HG03135 (cell line): ENCODE data around the gene HOXA5.

Experiments
- ATAC-seq: cut with Tn5 transposase; IDR thresholded peaks from one replicate; pipeline ENCODE4 v1.9.1; 2021; ENCODE audit warnings: mild to moderate bottlenecking, moderate library complexity; ENCODE audit not compliant: unreplicated experiment

The HOXA5 gene

GRCh38 chr7:27171637-27172314 is 28.3 kb upstream of the HOXA5 start:
- ATAC-seq: no peak

DNA sequence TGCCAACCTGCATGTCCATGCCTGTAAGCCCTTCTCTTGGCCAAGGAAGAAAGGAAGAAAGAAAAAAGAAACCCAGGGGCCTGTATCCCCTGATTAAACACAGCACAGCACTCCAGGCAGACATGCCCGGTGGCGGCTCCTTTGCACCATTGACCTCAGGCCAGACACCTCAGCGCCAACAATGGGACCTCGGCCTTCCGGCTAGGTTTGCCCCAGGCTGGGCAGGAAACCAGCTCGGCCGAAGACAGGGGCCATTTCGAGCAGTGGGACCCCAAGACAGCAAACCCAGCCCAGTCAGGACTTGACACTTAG is 27.8 kb upstream of the HOXA5 start:
- no peak for ATAC-seq

- no peak for ATAC-seq
Observed at GRCh38 chr7:27170426-27171324, 27.2 kb upstream of the HOXA5 start.

DNA sequence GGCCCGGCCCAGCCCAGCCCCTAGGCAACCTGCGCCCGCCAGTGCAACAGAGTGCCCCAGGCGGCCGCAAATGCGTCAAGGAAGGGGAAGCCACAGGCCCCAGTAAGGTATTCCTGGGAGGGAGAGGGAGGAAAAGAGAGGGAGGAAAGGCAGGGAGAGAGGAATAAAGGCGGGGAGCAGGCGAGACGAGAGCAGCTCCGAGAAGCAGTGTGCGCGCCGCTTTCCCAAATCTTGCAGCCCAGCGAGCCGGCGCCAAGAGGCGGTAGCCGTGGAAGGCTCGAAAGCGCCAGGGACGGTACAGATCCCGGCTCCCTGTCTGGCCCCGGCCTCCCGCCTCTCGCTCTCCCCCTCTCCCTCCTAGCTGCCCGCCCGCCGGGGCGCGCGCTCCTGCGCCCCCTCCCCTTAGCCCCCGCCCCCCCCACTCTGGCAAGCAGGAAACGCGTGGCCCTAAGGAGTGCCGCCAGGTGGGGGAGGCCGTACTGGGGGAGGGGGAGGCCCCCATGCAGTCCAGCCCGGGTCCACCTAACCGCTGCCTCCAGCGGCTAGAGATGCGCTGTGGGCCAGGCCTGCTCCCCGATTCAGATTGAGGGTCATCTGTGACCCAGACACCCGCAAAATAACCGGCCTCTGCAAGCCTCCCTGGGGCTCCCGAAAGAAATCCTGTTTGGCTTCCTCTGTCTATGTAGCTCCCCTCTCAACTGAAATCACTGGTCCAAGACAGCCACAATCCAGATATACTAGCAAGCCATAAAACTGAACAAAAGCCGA is 26.4 kb upstream of the HOXA5 start:
- no peak for ATAC-seq

GRCh38 chr7:27168265-27168947 is 24.9 kb upstream of the HOXA5 start:
- ATAC-seq: no peak

DNA sequence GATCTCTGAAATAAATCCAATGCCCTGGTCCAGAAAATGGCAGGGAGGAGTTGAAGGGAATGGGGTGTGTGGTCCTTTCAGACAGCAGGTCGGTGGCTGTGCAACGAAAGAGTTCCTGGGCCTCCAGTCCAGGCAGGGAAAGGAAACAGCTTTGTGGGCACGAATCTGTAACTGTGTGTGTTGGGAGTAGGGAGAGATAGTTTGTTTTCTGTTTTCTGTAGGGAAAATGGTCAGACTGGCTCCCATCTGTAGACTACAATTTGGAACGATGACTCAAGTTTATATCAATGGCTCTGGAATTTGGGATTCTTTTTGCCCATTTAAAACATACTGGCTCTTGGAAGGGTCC is 24.4 kb upstream of the HOXA5 start:
- ATAC-seq: no peak

- no peak for ATAC-seq
Observed at GRCh38 chr7:27166531-27167505, 23.3 kb upstream of the HOXA5 start.

DNA sequence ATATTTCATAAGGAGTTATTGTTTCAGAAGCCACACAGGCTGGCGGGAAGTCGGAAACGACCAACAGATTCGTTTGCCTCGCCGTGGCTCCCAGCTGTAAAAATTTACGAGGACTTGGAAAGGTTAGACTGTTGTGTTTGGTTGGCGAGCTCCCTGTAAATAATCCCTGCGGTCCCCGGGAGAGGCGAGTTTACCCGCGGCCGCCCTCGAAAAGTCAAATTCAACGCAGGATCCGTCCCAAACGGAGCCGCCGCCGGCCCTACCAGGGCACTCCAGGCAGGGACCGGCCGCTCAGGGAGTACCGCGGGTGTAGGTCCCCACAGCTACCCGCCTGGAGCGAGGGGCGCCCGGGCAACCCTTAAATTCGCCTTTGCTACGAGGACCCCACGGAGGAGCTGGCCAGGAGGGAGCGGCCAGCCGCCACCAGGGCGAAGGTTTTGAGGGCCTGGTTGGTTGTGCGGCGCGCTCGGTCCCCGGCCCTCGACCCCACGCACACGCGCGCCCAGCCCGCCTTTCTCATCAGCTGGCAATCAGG is 22.6 kb upstream of the HOXA5 start:
- no peak for ATAC-seq

DNA sequence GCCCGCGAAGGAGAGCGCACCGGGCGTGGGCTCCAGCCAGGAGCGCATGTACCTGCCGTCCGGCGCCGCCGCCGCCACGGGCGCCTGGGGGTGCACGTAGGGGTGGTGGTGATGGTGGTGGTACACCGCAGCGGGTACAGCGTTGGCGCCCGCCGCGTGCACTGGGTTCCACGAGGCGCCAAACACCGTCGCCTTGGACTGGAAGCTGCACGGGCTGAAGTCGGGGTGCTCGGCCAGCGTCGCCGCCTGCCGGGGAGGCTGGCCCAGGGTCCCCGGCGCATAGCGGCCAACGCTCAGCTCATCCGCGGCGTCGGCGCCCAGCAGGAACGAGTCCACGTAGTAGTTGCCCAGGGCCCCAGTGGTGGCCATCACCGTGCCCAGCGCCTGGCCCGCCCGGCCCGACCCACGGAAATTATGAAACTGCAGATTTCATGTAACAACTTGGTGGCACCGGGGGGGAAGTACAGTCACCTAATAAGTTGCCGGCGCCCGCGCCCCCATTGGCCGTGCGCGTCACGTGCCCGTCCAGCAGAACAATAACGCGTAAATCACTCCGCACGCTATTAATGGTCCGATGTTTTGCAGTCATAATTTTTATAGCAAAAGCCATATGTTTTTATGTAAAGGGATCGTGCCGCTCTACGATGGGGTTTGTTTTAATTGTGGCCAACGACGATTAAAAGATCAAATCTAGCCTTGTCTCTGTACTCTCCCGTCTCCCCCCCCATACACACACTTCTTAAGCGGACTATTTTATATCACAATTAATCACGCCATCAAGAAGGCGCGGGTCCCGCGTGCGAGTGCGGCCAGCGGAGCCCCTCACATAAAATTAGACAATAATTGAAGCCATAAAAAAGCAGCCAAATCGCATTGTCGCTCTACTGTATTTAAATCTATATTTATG is 21.9 kb upstream of the HOXA5 start, which contains the start of gene HOXA9:
TSS of gene HOXA9 (minus strand) at position 449 of the 907 bp plus-strand sequence. CDS start at position 369, 80 bp downstream.
- ATAC-seq: no peak

- no peak for ATAC-seq
Observed at GRCh38 chr7:27164367-27165088, 21.0 kb upstream of the HOXA5 start.

GRCh38 chr7:27164045-27164366 is 20.5 kb upstream of the HOXA5 start:
- no peak for ATAC-seq

DNA sequence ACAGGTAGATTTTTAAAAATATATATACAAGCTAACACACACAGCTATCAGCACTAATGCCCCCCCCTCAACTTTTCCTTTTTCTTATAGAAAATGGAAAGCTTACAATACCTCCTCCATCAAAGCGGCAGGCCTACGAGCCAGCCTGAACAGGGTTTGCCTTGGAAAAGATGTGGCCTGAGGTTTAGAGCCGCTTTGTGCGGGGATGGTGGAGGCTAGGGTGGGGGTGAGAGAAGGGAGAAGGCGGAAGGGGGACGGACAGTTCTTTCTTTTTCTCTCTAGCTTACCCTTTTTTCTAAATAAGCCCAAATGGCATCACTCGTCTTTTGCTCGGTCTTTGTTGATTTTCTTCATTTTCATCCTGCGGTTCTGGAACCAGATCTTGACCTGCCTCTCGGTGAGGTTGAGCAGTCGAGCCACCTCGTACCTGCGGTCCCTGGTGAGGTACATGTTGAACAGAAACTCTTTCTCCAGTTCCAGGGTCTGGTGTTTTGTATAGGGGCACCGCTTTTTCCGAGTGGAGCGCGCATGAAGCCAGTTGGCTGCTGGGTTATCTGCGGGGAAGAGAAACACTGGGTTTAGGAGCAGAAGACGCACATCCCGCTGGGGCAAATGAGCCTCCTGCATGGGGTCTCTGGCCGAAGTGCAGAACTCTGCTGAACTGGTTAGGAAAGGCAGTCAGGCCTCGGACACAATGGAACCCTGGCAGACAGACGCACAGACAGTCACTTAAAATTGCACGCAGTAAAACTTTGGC is 20.0 kb upstream of the HOXA5 start:
- no peak for ATAC-seq

DNA sequence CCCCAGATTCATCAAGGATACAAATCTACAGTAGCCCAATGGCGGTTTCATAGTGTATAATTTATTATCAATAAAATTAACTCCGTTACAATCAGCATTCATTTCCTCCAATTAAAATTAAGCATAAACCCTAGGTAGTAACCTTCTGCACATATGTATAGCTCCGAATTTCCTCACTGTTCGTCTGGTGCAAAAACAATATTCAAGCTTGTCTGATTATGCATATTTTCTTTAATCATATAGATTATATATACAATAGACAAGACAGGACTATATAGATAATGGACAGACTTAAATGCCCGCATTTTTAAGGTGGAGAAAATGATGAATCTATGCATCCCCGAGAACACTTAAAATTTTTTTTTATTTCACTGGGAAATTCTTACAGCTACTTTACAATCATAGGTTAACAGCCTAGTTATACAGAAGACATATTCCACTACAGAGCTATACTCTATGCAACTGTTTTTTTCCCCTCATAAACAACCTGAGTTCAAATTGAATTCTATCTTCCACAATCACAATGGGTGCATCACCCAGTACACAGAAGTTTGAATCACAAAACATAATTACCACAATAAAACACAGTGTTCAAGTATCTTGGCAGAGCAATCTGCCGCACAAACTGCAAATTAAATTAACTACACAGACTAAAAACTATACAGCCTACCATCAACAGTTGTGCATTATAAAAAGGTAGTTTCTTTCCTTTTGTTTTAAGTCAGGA is 19.2 kb upstream of the HOXA5 start:
- ATAC-seq: no peak

- ATAC-seq: no peak
Observed at GRCh38 chr7:27161721-27162560, 18.5 kb upstream of the HOXA5 start.

- no peak for ATAC-seq
Observed at GRCh38 chr7:27161214-27161720, 17.8 kb upstream of the HOXA5 start.
